HG03196 (cell line): ENCODE data around the gene IMMP2L.

Source experiments
- ATAC-seq: cut with Tn5 transposase; IDR thresholded peaks from one replicate; pipeline ENCODE4 v1.9.1; 2021; ENCODE audit not compliant: unreplicated experiment

Gene IMMP2L

DNA sequence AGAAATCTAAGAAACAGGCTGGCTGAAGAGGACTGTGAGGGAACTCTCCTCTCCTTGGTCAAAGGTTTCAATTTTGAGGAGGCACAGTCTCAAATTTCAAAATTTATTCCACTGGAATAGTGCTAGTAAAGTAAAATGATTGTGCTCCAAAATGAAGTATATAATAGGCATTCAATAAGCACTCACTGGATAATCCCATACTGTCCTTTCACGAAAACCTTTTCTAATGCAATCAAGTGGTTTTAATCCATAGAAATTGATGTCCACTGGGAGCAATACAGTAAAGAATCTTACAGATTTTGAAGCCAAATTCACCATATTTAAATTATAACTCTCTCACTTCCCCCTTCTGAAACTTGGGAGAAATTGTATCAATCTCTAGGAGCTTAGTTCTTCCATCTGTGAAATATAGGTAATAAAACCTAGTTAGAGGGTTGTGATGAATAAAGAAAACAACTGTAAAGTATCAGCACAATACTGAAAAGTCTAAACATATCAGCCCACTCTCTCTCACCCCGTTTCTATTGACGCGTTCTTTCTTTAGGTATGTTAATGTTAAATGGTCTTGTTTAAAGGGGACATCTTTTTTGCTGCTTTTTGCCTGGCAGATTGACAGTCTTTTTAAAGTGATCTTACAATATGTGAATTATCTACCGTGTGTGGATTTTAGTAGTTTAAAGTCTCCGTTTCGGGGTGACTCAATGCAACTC is 512.2 kb downstream of the IMMP2L start:
- no peak for ATAC-seq

DNA sequence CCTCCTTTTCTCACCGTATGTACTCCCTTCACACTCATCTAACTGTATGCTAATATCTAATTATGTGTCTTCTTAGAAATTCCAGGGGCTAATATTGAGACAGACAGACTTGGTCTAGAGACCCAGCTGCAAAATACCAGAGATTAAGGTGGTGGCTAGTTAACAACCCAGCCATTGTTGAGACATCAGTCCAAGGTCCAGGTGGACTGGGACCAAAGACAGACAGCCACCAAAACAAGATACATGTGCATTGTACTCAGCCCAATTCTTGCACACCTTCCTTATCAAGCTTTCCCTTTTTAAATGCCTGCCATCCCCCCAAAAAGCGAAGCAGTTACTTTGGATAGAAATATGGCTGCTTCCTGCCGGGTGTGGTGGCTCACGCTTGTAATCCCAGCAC is 514.7 kb downstream of the IMMP2L start:
- no peak for ATAC-seq

DNA sequence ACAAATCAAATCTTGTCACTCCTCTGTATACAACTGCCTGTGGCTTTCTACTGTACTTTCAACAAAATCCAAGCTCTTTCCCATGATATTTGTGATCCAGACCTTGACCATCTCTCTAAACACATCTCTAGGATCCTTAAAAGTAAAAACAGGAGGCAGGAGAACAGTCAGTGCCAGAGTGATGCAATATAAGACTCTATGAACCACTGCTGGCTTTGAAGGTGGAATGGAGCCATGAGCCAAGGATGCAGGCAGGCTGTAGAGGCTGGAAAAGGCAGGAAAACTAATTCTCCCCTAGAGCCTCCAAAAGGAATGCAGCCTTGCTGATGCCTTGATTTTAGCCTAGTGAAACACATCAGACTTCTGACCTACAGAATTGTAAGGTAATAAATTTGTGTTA is 516.8 kb downstream of the IMMP2L start:
- no peak for ATAC-seq

DNA sequence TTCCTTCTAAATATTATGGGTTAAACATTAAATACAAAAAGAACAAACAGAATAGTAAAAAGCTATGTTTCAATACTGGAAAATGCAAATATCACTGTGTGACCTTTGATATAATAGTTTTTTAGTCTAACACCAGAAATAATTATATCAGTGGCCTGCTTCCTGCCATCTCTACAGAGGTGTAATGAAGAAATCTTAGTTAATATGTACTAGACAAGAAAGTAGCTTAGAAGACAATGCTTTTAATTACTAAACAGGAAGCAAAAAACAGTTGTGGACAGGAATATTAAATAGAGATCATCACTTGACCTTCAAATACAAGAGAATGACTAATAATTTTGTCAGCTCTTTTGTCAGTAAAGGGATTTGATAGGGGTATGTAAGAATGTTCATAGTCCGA is 518.7 kb downstream of the IMMP2L start:
- ATAC-seq, result peak; percentile 99

DNA sequence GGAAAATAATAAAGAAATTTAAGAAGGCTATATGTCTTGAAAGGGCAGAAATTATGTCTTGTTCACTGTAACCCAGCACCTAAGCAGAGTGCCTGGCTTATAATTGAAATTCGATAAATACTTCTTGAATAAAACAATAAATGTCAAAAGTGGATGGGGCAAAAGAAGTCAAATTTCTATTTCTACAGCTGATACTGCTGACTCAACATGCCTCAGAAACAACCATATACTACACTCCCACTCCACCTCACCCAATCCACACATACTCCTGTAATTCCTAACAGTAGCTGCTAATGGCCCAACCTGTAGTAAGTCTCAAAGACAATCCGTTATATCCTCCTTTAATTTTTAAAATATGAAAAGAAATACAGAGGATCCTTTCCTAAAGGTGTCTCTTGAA is 519.5 kb downstream of the IMMP2L start:
- ATAC-seq, result no peak

DNA sequence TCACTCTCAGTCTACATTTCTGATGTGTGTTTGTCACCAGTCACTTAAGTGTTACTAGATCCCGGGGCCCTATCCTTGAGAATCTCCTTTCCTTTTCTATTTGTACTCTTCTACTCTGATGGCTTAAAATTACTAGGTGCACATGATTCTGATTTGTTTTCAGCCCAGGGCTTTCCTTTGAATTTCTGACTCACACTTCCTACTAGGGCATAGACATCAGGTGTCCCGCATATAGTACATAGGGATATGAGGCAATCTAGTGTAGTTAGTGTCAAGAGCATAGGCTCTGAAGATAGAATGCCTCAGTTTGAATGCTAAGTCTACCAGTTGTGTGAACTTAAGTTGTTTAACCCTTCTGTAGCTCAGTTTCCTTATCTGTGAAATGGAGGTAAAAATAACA is 520.7 kb downstream of the IMMP2L start:
- no peak for ATAC-seq

DNA sequence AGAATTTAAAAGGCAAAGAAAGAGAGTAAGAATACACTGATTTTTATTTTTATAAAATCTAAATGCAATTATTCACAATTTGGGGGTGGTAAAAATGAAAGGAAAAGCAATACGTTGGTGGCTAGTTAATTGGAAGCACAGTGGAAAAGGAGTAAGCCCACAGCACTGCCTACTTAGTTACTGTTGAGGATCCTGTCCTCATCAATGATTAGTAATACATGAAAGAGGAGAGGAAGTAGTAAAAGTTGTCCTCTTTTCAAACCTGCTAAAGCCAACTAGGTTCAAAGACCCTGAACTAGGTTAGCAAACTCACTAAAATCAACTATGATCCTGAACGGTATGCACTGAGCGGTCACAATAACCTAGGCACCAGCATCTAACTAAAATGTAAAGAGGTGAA is 524.1 kb downstream of the IMMP2L start:
- no peak for ATAC-seq

DNA sequence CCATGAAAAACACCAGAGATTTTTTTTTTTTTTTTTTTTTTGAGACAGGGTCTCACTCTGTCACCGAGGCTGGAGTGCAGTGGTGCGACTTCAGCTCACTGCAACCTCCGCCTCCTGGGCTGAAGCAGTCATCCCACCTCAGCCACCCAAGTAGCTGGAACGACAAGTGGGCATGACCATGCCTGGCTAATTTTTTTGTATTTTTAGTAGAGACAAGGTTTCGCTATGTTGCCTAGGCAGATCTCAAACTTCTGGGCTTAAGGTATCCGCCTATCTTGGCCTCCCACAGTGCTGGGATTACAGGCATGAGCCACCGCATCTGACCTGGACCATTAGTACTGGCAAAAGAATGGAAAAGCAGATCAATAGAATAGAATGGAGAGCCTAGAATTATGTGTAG is 530.4 kb downstream of the IMMP2L start:
- ATAC-seq, result no peak

DNA sequence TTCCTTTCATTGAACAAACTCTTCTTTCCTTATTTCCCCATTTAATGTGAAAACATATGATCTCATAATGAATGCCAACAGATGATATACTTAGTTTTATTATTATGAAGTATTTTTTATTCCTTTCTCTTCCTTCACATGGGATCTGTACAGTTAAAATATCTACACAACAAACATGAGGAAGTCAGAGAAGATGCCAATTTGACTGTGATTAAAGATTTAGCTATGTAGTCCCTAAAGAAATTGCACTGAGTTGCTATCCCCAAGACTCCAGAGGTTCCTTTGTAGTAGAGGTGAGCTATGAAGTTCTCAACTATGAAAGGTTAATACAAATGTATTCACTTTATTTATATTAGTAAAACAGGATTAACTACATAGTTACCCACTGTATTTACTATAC is 532.0 kb downstream of the IMMP2L start:
- ATAC-seq, result no peak

DNA sequence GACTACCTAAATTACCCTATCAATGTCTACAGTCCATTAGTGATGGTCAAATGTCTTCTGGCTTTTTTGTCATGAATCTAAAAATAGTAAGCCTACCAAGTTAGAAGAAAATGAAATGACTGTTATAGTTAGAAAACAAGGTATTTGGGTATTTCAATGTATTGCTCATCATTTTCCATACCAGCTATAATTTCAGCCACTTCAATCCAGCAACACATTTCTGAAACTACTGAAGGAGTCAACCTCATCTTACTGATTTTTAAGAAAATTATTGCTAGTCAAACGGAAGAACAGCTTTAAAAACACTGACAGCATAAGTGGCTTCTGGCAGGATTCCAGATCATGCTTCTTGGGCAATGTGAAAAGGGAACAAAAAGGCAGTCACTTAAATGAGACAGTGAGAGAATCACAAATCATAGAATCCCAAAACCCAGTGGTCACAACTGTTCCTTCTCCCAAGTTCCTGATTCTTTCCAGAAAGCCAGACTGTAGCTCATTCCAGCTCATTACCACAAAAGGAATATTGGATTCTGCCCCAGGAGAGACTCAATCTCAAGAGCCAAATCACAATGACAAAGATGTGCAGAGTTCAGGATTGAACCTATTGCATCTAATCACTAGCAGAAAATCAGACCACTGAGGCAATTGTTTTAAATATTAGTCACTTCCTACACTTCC is 532.6 kb downstream of the IMMP2L start:
- no peak for ATAC-seq

DNA sequence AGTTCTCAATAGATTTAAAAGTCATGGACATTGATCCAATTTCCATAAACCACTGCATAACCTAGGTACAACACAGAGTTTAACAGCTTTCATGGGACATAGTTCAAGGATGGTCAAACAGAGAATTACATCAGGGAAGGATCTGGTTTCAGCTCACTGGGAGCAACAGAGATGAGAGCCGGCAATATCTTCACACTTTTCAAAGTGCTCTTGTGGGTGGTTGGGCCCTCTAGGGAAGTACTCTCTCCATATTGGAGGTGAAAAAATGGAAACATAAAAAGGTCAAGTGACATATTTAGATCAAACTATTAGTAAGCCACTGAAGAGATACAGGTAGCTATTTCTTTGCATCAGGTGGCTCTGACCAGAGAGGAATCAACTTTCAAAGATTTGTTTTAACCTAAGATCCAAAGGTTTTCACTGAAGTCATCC is 533.1 kb downstream of the IMMP2L start:
- ATAC-seq, result no peak

DNA sequence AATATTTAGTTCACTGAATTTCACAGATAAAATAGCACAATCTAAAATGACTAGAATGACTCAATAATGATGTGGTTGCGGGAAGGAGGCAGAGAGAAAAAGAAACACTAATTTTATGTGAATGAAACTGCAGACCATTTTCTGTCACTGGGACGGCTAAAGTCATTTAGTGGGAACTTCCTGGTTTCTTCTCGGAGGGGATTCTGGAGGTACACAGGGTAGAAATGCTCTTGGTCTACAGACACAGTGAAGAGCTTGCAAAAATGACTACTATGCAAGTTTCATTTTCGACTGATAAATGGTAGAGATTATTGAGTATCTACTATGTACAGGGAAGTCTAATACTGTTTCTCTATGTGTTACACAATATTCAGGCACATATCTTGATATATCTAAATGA is 534.9 kb downstream of the IMMP2L start:
- no peak for ATAC-seq

DNA sequence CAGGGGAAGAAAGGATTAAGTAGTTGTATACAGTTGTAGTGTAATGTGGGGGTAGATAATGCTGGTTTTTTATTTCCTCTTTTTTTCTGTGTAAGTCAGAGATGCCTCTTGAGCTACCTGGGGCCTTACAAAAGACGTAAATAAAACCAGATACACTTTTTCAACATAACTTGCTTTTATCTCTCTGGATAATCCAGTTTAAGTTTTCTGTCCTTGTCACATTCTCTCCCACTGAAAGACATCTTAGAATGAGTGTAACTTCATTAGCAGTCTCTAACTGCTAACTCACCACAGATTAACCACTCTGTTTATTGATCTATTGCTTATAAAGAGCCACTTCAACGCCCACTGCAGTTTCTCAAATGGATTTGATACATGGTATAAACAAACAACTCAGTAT is 535.5 kb downstream of the IMMP2L start:
- ATAC-seq, result no peak

DNA sequence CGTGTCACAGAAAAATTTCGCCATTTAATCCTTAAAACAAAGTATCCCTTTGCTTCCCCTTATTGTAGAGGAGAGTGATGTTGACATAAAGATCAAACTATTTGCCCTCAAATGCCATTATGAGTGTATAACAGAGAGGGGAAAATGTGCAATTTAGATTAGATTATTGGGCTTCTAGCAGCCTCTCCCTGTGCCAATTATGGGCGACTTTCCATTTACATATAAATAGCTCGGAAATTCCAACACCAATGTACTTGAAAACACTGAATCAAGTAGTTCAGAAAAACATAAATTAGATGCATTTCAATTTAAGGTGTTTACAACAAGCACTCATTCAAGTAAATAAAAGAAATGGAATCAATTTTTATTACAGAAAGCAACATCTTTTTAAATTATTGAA is 535.9 kb downstream of the IMMP2L start:
- ATAC-seq, result no peak

DNA sequence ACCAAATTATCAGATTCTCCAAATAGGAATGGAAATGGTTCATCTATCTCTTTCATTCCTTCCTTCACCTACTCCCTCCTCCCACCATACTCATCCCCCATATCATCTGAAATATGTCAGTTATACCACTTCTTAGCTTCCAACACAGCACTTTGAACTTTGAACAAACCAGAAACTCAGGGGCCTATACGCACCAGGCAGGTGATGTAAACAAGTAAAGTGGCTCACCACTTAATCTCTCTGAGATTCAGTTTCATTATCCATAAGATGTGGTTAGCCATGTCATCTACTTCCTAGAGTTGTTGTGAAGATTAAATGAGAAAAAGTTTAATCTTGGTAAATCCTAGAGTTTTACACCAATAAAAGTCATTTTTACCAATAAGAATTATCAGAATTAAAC is 537.3 kb downstream of the IMMP2L start:
- ATAC-seq, result no peak

DNA sequence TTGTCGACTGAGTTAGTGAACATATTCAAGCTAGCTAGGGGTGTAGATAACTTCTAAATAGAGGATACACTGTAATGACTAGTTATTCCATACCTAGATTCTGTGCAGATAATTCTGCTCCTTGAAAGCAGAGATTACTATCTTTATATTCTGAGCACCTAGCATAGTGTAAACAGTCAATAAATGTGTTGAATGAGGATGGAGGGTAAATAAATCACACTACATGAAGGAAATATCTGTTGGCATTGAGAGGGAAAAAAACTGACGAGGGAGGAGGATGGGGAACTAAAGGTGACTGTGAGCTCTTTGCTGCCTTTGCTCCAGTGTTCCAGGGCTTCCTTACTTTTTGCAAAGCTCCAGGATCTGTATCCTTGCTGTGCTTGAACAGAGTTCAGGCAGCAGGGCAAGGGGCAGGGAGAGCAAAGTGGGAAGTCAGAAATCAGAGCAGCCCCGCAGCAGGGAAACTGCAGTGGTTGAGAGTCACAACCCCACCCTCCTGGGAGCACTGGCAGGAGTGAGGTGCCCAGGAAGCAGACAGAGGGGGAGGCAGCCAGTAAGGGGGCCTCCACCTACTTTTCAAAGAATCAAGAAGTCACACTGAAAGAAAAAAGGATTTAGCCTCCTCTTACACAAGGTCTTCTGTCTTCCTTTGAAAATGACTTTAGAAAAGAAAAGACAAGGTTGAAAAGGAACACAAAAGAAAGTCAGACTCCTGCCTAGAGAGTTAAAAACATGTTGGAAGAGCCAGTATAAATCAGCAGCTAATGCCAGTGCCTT is 543.1 kb downstream of the IMMP2L start:
- no peak for ATAC-seq

DNA sequence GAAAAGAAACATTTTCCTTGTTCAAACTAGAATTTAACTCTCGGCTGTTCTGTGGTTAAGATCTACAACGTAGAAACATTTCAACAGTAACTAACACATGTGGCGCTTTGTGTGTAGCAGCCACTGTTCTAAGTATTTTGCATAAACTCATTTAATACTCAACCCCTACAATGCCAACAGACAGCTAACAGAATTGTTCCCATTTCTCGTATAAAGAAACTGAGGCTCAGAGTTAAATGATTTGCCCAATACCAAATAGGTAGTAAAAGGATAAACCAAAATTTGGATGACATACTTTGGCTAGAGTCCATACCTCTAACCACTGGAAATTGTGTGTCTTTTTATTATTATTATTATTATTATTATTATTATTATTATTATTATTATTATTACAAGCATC is 543.8 kb downstream of the IMMP2L start:
- ATAC-seq, result no peak

DNA sequence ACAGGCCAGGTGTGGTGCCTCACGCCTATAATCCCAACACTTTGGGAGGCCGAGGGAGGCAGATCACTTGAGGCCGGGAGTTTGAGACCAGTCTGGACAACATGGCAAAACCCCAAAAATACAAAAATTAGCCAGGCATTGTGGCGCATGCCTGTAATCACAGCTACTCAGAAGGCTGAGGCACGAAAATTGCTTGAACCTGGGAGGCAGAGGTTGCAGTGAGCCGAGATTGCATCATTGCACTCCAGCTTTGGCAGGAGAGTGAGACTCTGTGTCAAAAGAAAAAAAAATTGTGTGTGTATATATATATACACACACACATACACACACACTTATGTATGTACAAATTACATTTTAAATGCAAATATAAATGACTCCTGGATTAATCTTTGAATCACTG is 548.2 kb downstream of the IMMP2L start:
- ATAC-seq, result no peak

DNA sequence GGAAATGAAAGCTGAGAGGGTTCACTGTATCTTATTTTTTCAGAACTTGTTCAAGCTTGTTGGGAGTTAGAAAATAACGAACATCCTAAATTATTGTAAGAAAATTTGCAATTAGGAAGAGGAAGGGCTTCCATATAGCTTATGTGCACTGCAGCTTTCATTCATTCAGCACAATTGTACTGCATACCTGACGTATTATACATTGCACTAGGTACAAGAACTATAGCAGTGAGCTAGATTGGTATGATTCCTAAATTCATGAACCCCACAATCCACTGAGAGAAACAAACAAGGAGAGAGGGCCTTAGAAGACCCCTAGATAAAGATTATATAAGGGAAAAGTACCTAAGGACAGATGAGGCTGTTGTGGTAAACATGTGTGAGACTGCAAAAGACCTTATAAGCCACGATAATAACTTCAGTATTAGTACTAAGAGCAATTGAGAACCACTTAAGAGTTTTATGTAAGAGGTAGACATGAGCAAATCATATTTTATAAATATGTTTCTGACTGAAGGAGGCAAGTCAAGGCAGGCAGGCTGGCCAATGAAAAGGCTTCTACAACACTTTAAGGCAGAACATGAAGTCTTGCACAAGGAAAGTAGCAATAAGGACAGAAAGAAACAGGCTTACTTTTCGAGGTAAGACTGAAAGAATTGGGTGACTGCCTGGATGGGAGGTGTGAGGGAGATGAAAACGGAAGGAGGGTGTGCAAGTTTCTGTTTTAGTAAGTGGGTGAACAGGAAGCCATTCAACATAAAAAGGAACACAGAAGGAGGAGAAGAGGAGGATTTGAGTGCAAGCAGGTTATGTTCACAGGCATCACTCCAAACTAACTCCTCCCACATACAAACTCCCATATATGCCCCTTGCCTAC is 549.3 kb downstream of the IMMP2L start:
- ATAC-seq, result peak; percentile 96

DNA sequence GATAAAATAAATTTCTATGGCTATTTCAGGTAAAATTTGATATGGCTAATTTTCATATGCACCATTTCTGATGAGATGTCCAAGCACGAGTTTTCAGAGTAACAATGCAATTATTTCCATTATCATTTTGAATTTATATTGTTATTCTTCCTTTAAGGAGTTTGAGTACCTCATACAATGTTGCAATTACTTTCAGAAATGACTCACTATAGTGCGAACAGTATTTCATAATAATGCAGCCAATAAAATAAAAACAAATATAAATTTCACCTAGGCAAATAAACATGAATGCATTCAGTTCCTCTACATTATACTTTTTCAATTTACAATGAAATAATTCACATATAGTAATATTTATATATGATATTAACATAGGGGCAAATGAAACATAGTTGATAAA is 550.1 kb downstream of the IMMP2L start:
- ATAC-seq, result no peak

DNA sequence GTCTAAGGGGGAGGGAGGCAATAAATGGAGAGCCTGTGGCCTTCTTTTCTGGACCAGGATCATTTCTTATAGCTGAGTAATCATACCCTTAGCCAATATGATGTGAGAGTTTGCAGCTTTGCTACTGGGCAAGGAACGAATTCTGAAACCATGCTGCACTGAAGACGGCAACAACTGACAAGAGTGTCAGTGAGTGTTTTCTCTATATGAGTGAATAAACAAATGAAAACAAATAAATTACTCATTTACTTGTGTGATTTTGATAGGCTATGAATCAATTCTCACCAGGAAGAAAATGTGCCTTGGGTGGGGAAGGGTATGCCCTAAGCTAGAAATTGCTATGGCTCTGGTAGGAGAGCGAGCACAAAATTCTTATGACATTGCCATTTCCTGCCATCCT is 550.8 kb downstream of the IMMP2L start:
- ATAC-seq, result no peak
